Endodermal cell (in vitro differentiated cells): ENCODE data around the gene WIPI1. TPM values are rescaled to one million over a fixed set of nuclear protein-coding genes. Genes with fewer than 3 reads are reported as not detected.

ENCODE experiments used
- DNase-seq: peaks from one replicate; pipeline ENCODE4 v3.0.0-alpha.2; 2017
- H3K27ac ChIP-seq: 2 replicates; pipeline ENCODE4 v1.5.1; 2013; ENCODE audit warnings: mild to moderate bottlenecking, low read depth, low read length, moderate library complexity
- H3K27me3 ChIP-seq: 2 replicates; pipeline ENCODE4 v1.6.1; 2013; ENCODE audit warnings: mild to moderate bottlenecking, low read length, moderate library complexity; ENCODE audit not compliant: insufficient read depth, control insufficient read depth, poor library complexity, severe bottlenecking
- H3K36me3 ChIP-seq: 2 replicates; pipeline ENCODE4 v1.7.0; 2013; ENCODE audit warnings: mild to moderate bottlenecking, low read length, moderate library complexity; ENCODE audit not compliant: control insufficient read depth, insufficient read depth
- H3K4me1 ChIP-seq: one replicate; pipeline ENCODE4 v1.7.0; 2013; ENCODE audit warnings: low read length; ENCODE audit not compliant: control insufficient read depth, insufficient read depth
- H3K4me3 ChIP-seq: 2 replicates; pipeline ENCODE4 v1.5.1; 2013; ENCODE audit warnings: mild to moderate bottlenecking, low read length, moderate library complexity
- H3K9ac ChIP-seq: 2 replicates; pipeline ENCODE4 v1.6.1; 2013; ENCODE audit warnings: mild to moderate bottlenecking, low read length, moderate library complexity; ENCODE audit not compliant: poor library complexity, severe bottlenecking; ENCODE audit errors: extremely low read depth
- H3K9me3 ChIP-seq: 2 replicates; pipeline ENCODE4 v1.6.1; 2013; ENCODE audit warnings: mild to moderate bottlenecking, low read length, moderate library complexity; ENCODE audit not compliant: control insufficient read depth
- H3K27ac Mint-ChIP-seq: 2 replicates; pipeline ENCODE4 v1.8.0; 2020; ENCODE audit warnings: mixed read lengths
- H3K27me3 Mint-ChIP-seq: 2 replicates; pipeline ENCODE4 v1.8.0; 2021; ENCODE audit warnings: mild to moderate bottlenecking, mixed read lengths; ENCODE audit not compliant: insufficient read depth
- H3K36me3 Mint-ChIP-seq: 2 replicates; pipeline ENCODE4 v1.8.0; 2020; ENCODE audit warnings: low read depth, mixed read lengths
- H3K4me1 Mint-ChIP-seq: 2 replicates; pipeline ENCODE4 v1.8.0; 2020; ENCODE audit warnings: mixed read lengths
- H3K4me3 Mint-ChIP-seq: 2 replicates; pipeline ENCODE4 v1.8.0; 2020; ENCODE audit warnings: mild to moderate bottlenecking, moderate library complexity, mixed read lengths
- H3K9me3 Mint-ChIP-seq: 2 replicates; pipeline ENCODE4 v1.8.0; 2020; ENCODE audit warnings: mild to moderate bottlenecking, mixed read lengths
- CTCF ChIP-seq: fragments of 200-600 bp; sonication (generic); conservative IDR thresholded peaks from 2 replicates; pipeline ENCODE4 v1.5.0; 2021; ENCODE audit warnings: antibody characterized with exemption, mild to moderate bottlenecking
- WGBS, 2 experiments: methylation state at CpG; one replicate each; pipeline versions ENCODE4 v1.1.5 to v1.1.7; 2013; ENCODE audit warnings: missing lambda C conversion rate in 2 of 2, mixed read lengths in 1 of 2; ENCODE audit not compliant: insufficient coverage in 1 of 2, insufficient read length in 1 of 2; 5-methylcytosine and 5-hydroxymethylcytosine counted together
- total RNA-seq, 2 donors: library from RNA; stranded (reverse); fragmentation: NEBNext Ultra II Directional in 1 of 2; extraction: Animal tissue kit (Norgen Biotek cat#: 25700) in 1 of 2; gene quantifications; 2 replicates in 1 of 2; 3 replicates in 1 of 2; pipeline ENCODE4 v1.2.1, GENCODE V29; 2021

The WIPI1 gene
- total RNA-seq, 2 donors from 2014 or later = 32.0 to 39.5 TPM

- Histone ChIP-seq H3K9me3 (no peaks in the 10 kb centered on the region), H3K4me3 (no peak overlapping the region), H3K27me3 (no peaks in the 10 kb centered on the region), H3K36me3 (peaks cover 13% of the 10 kb centered on the region), H3K9ac (no peak overlapping the region), H3K4me1 (no peaks in the 10 kb centered on the region), H3K27ac (no peak overlapping the region)
- no peak for TF ChIP-seq CTCF
- no peak for DNase-seq
- Mint-ChIP-seq H3K4me1 (peaks cover 26% of the 10 kb centered on the region), H3K36me3 (peaks cover 21% of the 10 kb centered on the region), H3K27me3 (no peaks in the 10 kb centered on the region), H3K9me3 (no peaks in the 10 kb centered on the region), H3K4me3 (no peak overlapping the region), H3K27ac (no peak overlapping the region)
- WGBS, 2 experiments = 80 to 94% methylated on average over 9 to 14 of the region's 14 CpGs
These were observed 16.1 kb downstream of the WIPI1 start for GRCh38 chr17:68441070-68441770.

- Histone ChIP-seq H3K4me3 (no peak overlapping the region), H3K4me1 (no peaks in the 10 kb centered on the region), H3K27ac (no peak overlapping the region), H3K36me3 (peaks cover 15% of the 10 kb centered on the region), H3K27me3 (no peaks in the 10 kb centered on the region), H3K9me3 (no peaks in the 10 kb centered on the region), H3K9ac (no peak overlapping the region)
- Mint-ChIP-seq H3K4me1 (peaks cover 28% of the 10 kb centered on the region), H3K27me3 (no peaks in the 10 kb centered on the region), H3K27ac (no peak overlapping the region), H3K9me3 (no peaks in the 10 kb centered on the region), H3K36me3 (peaks cover 23% of the 10 kb centered on the region), H3K4me3 (no peak overlapping the region)
- no peak for TF ChIP-seq CTCF
- DNase-seq = no peak
- WGBS, 2 experiments = 100% methylated on average over 2 of the region's 2 CpGs
These were observed 16.8 kb downstream of the WIPI1 start for GRCh38 chr17:68440526-68440925.

- H3K27me3 ChIP-seq = no peaks in the 10 kb centered on the region
- no peak for DNase-seq
- H3K27ac ChIP-seq = no peak overlapping the region
- peaks cover 21% of the 10 kb centered on the region for H3K36me3 ChIP-seq
- 84 to 95% methylated on average over 7 to 8 of the region's 8 CpGs for WGBS, 2 experiments
- Mint-ChIP-seq H3K9me3 (no peaks in the 10 kb centered on the region), H3K36me3 (peaks cover 24% of the 10 kb centered on the region), H3K4me3 (no peak overlapping the region), H3K4me1 (peaks cover 28% of the 10 kb centered on the region), H3K27me3 (no peaks in the 10 kb centered on the region), H3K27ac (no peak overlapping the region)
- no peak overlapping the region for H3K9ac ChIP-seq
- no peaks in the 10 kb centered on the region for H3K4me1 ChIP-seq
- no peak for TF ChIP-seq CTCF
- H3K9me3 ChIP-seq = no peaks in the 10 kb centered on the region
- H3K4me3 ChIP-seq = no peak overlapping the region
These were observed 17.5 kb downstream of the WIPI1 start for GRCh38 chr17:68439656-68440290.
